HG03039 (cell line): ENCODE data around the gene GPR137B.

Source experiments
- ATAC-seq: cut with Tn5 transposase; IDR thresholded peaks from one replicate; pipeline ENCODE4 v1.9.1; 2021; ENCODE audit warnings: mild to moderate bottlenecking, moderate library complexity; ENCODE audit not compliant: unreplicated experiment

Gene GPR137B

GRCh38 chr1:236251587-236251986 is 109.2 kb downstream of the GPR137B start:
- no peak for ATAC-seq

GRCh38 chr1:236253119-236253518 is 110.8 kb downstream of the GPR137B start:
- no peak for ATAC-seq

GRCh38 chr1:236253918-236254637 is 111.7 kb downstream of the GPR137B start:
- no peak for ATAC-seq

- ATAC-seq: no peak
Measured at GRCh38 chr1:236257216-236257615, 114.9 kb downstream of the GPR137B start.

- no peak for ATAC-seq
Measured at GRCh38 chr1:236258114-236258622, 115.8 kb downstream of the GPR137B start.
